SU-DHL-6 (cell line): ENCODE results near the gene CYP39A1.

Source experiments
- EZH2phosphoT487 ChIP-seq: fragments of 200-600 bp; sonication (generic), shearing (Covaris generic); conservative IDR thresholded peaks from 2 replicates; pipeline ENCODE4 v1.6.1; 2018; ENCODE audit warnings: mild to moderate bottlenecking, antibody characterized with exemption, low read length, moderate library complexity, mixed read lengths
- TF ChIP-seq, protein P1 (sequence below): fragments of 200-600 bp; sonication (generic); IDR thresholded peaks from one replicate; pipeline ENCODE4 v1.5.1; 2017; ENCODE audit warnings: antibody characterized with exemption, mild to moderate bottlenecking, low read length, moderate library complexity; ENCODE audit not compliant: insufficient read depth, poor library complexity, severe bottlenecking

DNA sequence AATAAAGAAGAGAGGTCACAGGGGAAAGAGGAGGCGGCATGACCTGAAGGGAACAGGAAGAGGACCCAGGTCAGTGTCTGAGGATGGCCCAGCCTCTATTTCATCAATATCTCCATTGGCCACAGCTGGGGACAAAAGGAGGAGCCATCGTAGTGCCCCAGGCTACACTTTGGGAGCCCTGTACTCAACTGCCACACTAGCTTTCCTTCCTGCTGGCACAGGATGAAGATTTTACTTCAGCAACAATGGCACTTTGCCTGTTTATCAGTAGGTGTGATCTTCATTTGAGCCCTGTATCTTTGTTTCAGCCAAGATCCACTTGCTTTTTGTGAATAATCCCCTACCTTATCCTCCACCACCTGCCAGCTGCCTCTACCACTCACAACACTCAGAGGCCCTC is 126.0 kb downstream of the CYP39A1 start:
- TF ChIP-seq, protein P1, sequence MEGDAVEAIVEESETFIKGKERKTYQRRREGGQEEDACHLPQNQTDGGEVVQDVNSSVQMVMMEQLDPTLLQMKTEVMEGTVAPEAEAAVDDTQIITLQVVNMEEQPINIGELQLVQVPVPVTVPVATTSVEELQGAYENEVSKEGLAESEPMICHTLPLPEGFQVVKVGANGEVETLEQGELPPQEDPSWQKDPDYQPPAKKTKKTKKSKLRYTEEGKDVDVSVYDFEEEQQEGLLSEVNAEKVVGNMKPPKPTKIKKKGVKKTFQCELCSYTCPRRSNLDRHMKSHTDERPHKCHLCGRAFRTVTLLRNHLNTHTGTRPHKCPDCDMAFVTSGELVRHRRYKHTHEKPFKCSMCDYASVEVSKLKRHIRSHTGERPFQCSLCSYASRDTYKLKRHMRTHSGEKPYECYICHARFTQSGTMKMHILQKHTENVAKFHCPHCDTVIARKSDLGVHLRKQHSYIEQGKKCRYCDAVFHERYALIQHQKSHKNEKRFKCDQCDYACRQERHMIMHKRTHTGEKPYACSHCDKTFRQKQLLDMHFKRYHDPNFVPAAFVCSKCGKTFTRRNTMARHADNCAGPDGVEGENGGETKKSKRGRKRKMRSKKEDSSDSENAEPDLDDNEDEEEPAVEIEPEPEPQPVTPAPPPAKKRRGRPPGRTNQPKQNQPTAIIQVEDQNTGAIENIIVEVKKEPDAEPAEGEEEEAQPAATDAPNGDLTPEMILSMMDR: no peak
- no peak for TF ChIP-seq EZH2phosphoT487
